HCT116 (cell line): ENCODE measurements around the gene NGEF. TPM values are rescaled to one million over a fixed set of nuclear protein-coding genes. Genes with fewer than 3 reads are reported as not detected.

Experiments
- ATAC-seq: fragments of 200-7000 bp; cut with Tn5 transposase; 2 replicates; pipeline ENCODE4 v1.9.1; 2020; ENCODE audit warnings: mild to moderate bottlenecking, moderate library complexity
- BruUV-seq: library from RNA; stranded (reverse); fragments of 400-500 nt; replicated peaks from 2 replicates; lab custom pipeline; 2021; lab: Mats Ljungman, UMichigan
- CTCF ChIA-PET: fragments of 300-600 bp; sonication (Branson Sonifier 250); formaldehyde crosslinking; loops from one replicate; lab custom pipeline; 2021; ENCODE audit warnings: antibody characterized with exemption; lab: Charles Lee
- POLR2A ChIA-PET: fragments of 300-600, 350-600 bp; sonication (Branson Sonifier 250); formaldehyde crosslinking; loops from one replicate; lab custom pipeline; 2021; ENCODE audit warnings: antibody characterized with exemption; lab: Charles Lee
- RAD21 ChIA-PET, 2 experiments: fragments of 300-600 bp; sonication (Branson Sonifier 250); formaldehyde crosslinking; loops; one replicate each; lab custom pipeline; 2023; ENCODE audit warnings: low total read pairs in 2 of 2; ENCODE audit not compliant: uncharacterized antibody in 2 of 2, unreplicated experiment in 2 of 2, low non-redundant PET in 1 of 2; lab: Charles Lee
- DNase-seq: peaks from one replicate; pipeline ENCODE4 v3.0.0-alpha.2; 2010; ENCODE audit warnings: low read depth, low spot score
- H2AFZ ChIP-seq: fragments of 200-600 bp; shearing (Covaris generic), sonication (generic); 2 replicates; pipeline ENCODE4 v1.6.1; 2017; ENCODE audit warnings: low read depth, mixed run types, mixed read lengths, antibody characterized with exemption, low read length; ENCODE audit not compliant: poor library complexity, severe bottlenecking
- H3K27ac ChIP-seq: 2 replicates; pipeline ENCODE4 v1.5.1; 2012; ENCODE audit warnings: low read depth, low read length
- H3K27me3 ChIP-seq: fragments of 200-600 bp; sonication (generic); 2 replicates; pipeline ENCODE4 v1.6.1; 2016; ENCODE audit warnings: mixed run types, low read length, mixed read lengths; ENCODE audit not compliant: insufficient read depth
- H3K36me3 ChIP-seq, 2 experiments: fragments of 200-500 bp in 1 of 2; fragments of 200-600 bp in 1 of 2; sonication (Bioruptor generic) in 1 of 2; sonication (generic) in 1 of 2; 2 replicates each; pipeline versions ENCODE4 v1.5.1 to v1.6.1; 2014 to 2016; ENCODE audit warnings: low read length in 2 of 2, inconsistent platforms in 1 of 2, mixed read lengths in 1 of 2, mixed run types in 1 of 2; ENCODE audit not compliant: insufficient read depth in 2 of 2, control insufficient read depth in 1 of 2
- H3K4me1 ChIP-seq, 2 experiments: fragments of 200-600 bp in 1 of 2; sonication (generic) in 1 of 2; 2 replicates each; pipeline versions ENCODE4 v1.5.1 to v1.6.1; 2012 to 2017; ENCODE audit warnings: low read length in 2 of 2, inconsistent platforms in 1 of 2, mild to moderate bottlenecking in 1 of 2, mixed read lengths in 1 of 2, mixed run types in 1 of 2, moderate library complexity in 1 of 2; ENCODE audit not compliant: insufficient read depth in 2 of 2, control insufficient read depth in 1 of 2
- H3K4me2 ChIP-seq: fragments of 200-600 bp; sonication (generic); 2 replicates; pipeline ENCODE4 v1.6.1; 2017; ENCODE audit warnings: mixed run types, low read length, mixed read lengths
- H3K4me3 ChIP-seq, 2 experiments: fragments of 200-600 bp in 1 of 2; sonication (generic) in 1 of 2; replicated peaks in 1 of 2; 2 replicates each; pipeline ENCODE4 v1.5.1; 2011 to 2016; ENCODE audit warnings: low read length in 2 of 2, control low read depth in 1 of 2, low read depth in 1 of 2, mild to moderate bottlenecking in 1 of 2, mixed read lengths in 1 of 2, mixed run types in 1 of 2
- H3K79me2 ChIP-seq: fragments of 200-600 bp; sonication (generic); 2 replicates; pipeline ENCODE4 v1.6.1; 2017; ENCODE audit warnings: mild to moderate bottlenecking, mixed run types, low read length, moderate library complexity, mixed read lengths; ENCODE audit not compliant: insufficient read depth
- H3K9ac ChIP-seq: fragments of 200-600 bp; sonication (generic); 2 replicates; pipeline ENCODE4 v1.6.1; 2016; ENCODE audit warnings: low read length, mixed read lengths
- H3K9me2 ChIP-seq: fragments of 200-600 bp; sonication (generic), shearing (Covaris generic); 2 replicates; pipeline ENCODE4 v1.6.1; 2017; ENCODE audit warnings: mixed run types, mild to moderate bottlenecking, moderate library complexity; ENCODE audit not compliant: insufficient read depth
- H3K9me3 ChIP-seq, 2 experiments: fragments of 200-500 bp in 1 of 2; fragments of 200-600 bp in 1 of 2; sonication (Bioruptor generic) in 1 of 2; sonication (generic) in 1 of 2; 2 replicates each; pipeline ENCODE4 v1.6.1; 2014 to 2017; ENCODE audit warnings: low read length in 2 of 2, mixed read lengths in 2 of 2, inconsistent platforms in 1 of 2, low read depth in 1 of 2, mild to moderate bottlenecking in 1 of 2, mixed run types in 1 of 2, moderate library complexity in 1 of 2; ENCODE audit not compliant: control insufficient read depth in 1 of 2, insufficient read depth in 1 of 2
- H4K20me1 ChIP-seq: fragments of 200-600 bp; sonication (generic), shearing (Covaris generic); 2 replicates; pipeline ENCODE4 v1.6.1; 2017; ENCODE audit warnings: mixed run types, mild to moderate bottlenecking, moderate library complexity; ENCODE audit not compliant: insufficient read depth
- ATF3 ChIP-seq: IDR thresholded peaks from 2 replicates; pipeline ENCODE4 v1.6.1; 2012
- CBX3 ChIP-seq: IDR thresholded peaks from 2 replicates; pipeline ENCODE4 v1.6.1; 2012; ENCODE audit warnings: low read depth
- CEBPB ChIP-seq: IDR thresholded peaks from 2 replicates; pipeline ENCODE4 v1.6.1; 2012; ENCODE audit warnings: low read depth
- ELF1 ChIP-seq: IDR thresholded peaks from 2 replicates; pipeline ENCODE4 v1.6.1; 2012; ENCODE audit warnings: low read depth, borderline replicate concordance
- FOSL1 ChIP-seq: IDR thresholded peaks from 2 replicates; pipeline ENCODE4 v1.6.1; 2012; ENCODE audit warnings: low read depth
- JUND ChIP-seq: IDR thresholded peaks from 2 replicates; pipeline ENCODE4 v1.6.1; 2012
- POLR2A ChIP-seq: IDR thresholded peaks from 2 replicates; pipeline ENCODE4 v1.7.0; 2011; ENCODE audit warnings: borderline replicate concordance; ENCODE audit not compliant: insufficient read depth, insufficient read length; ENCODE audit errors: extremely low read depth
- POLR2AphosphoS5 ChIP-seq: IDR thresholded peaks from 2 replicates; pipeline ENCODE4 v1.6.1; 2011; ENCODE audit warnings: mild to moderate bottlenecking, low read depth, low read length, moderate library complexity
- RAD21 ChIP-seq: IDR thresholded peaks from 2 replicates; pipeline ENCODE4 v1.6.1; 2012; ENCODE audit warnings: low read depth, mild to moderate bottlenecking
- SIN3A ChIP-seq: IDR thresholded peaks from 2 replicates; pipeline ENCODE4 v1.6.1; 2012; ENCODE audit warnings: low read depth
- SP1 ChIP-seq: IDR thresholded peaks from 2 replicates; pipeline ENCODE4 v1.6.1; 2012; ENCODE audit warnings: low read depth
- SRF ChIP-seq: IDR thresholded peaks from 2 replicates; pipeline ENCODE4 v1.6.1; 2012; ENCODE audit warnings: low read depth
- TCF7L2 ChIP-seq: IDR thresholded peaks from 2 replicates; pipeline ENCODE4 v1.7.0; 2011; ENCODE audit warnings: borderline replicate concordance, inconsistent platforms; ENCODE audit not compliant: insufficient read depth, insufficient read length; ENCODE audit errors: extremely low read depth
- YY1 ChIP-seq: IDR thresholded peaks from 2 replicates; pipeline ENCODE4 v1.6.1; 2011; ENCODE audit warnings: low read length, low read depth, moderate library complexity, mild to moderate bottlenecking; ENCODE audit not compliant: insufficient replicate concordance; ENCODE audit errors: extremely low read depth
- ZBTB33 ChIP-seq: IDR thresholded peaks from 2 replicates; pipeline ENCODE4 v1.6.1; 2011; ENCODE audit warnings: mild to moderate bottlenecking, low read length, moderate library complexity; ENCODE audit not compliant: insufficient replicate concordance; ENCODE audit errors: extremely low read depth
- ZNF274 ChIP-seq: fragments of 200-500 bp; sonication (Bioruptor generic); IDR thresholded peaks from 2 replicates; pipeline ENCODE4 v1.6.1; 2014; ENCODE audit warnings: mild to moderate bottlenecking, low read depth, low read length, inconsistent platforms
- intact Hi-C: fragments of 100-400 bp; cut with micrococcal nuclease; formaldehyde crosslinking; loops from 2 replicates; pipeline ENCODE4 v1.10.0; 2022
- total RNA-seq: library from RNA; stranded (reverse); gene quantifications from one replicate; pipeline ENCODE4 v1.2.1, GENCODE V29; 2021; ENCODE audit not compliant: unreplicated experiment
- TF ChIP-seq, protein P1 (sequence below): IDR thresholded peaks from 2 replicates; pipeline ENCODE4 v1.6.1; 2012; ENCODE audit warnings: low read depth

The NGEF gene
- total RNA-seq, 1 experiment from 2014 or later, result 12.6 TPM

- CTCF ChIA-PET, result interaction anchor here (1.7 kb wide), 1 partner anchor 22 kb away, joined by 4 read pairs; no protein-coding TSS in a partner anchor
- H3K4me3 ChIP-seq, result no peak overlapping the region
- no peak overlapping the region for H3K9ac ChIP-seq
- no peak overlapping the region for H2AFZ ChIP-seq
- H3K9me3 ChIP-seq, result no peaks in the 10 kb centered on the region
- no peaks in the 10 kb centered on the region for H3K27me3 ChIP-seq
- no peaks in the 10 kb centered on the region for H3K4me1 ChIP-seq
- BruUV-seq, result no TSS peak
- no peaks in the 10 kb centered on the region for H4K20me1 ChIP-seq
- POLR2A ChIA-PET, result no interaction called here
- H3K4me2 ChIP-seq, result no peak overlapping the region
- no peak for TF ChIP-seq JUND
- no peak for TF ChIP-seq POLR2A
- no peak for TF ChIP-seq RAD21
- TF ChIP-seq, protein P1, sequence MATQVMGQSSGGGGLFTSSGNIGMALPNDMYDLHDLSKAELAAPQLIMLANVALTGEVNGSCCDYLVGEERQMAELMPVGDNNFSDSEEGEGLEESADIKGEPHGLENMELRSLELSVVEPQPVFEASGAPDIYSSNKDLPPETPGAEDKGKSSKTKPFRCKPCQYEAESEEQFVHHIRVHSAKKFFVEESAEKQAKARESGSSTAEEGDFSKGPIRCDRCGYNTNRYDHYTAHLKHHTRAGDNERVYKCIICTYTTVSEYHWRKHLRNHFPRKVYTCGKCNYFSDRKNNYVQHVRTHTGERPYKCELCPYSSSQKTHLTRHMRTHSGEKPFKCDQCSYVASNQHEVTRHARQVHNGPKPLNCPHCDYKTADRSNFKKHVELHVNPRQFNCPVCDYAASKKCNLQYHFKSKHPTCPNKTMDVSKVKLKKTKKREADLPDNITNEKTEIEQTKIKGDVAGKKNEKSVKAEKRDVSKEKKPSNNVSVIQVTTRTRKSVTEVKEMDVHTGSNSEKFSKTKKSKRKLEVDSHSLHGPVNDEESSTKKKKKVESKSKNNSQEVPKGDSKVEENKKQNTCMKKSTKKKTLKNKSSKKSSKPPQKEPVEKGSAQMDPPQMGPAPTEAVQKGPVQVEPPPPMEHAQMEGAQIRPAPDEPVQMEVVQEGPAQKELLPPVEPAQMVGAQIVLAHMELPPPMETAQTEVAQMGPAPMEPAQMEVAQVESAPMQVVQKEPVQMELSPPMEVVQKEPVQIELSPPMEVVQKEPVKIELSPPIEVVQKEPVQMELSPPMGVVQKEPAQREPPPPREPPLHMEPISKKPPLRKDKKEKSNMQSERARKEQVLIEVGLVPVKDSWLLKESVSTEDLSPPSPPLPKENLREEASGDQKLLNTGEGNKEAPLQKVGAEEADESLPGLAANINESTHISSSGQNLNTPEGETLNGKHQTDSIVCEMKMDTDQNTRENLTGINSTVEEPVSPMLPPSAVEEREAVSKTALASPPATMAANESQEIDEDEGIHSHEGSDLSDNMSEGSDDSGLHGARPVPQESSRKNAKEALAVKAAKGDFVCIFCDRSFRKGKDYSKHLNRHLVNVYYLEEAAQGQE, result no peak
- no peak for TF ChIP-seq ZBTB33
- TF ChIP-seq CEBPB, result no peak
- TF ChIP-seq SP1, result no peak
- no peak for TF ChIP-seq FOSL1
- TF ChIP-seq SIN3A, result no peak
- TF ChIP-seq TCF7L2, result no peak
- no peak for TF ChIP-seq ATF3
- no peak for TF ChIP-seq ELF1
- TF ChIP-seq CBX3, result no peak
- TF ChIP-seq ZNF274, result no peak
- no peak for TF ChIP-seq YY1
- no peak for TF ChIP-seq POLR2AphosphoS5
- no peak for TF ChIP-seq SRF
- no peaks in the 10 kb centered on the region for H3K36me3 ChIP-seq
- intact Hi-C loops, result no loop called here
- no peak overlapping the region for H3K27ac ChIP-seq
- no peaks in the 10 kb centered on the region for H3K9me2 ChIP-seq
- RAD21 ChIA-PET, result no interaction called here
- H3K79me2 ChIP-seq, result no peaks in the 10 kb centered on the region
- no peak for ATAC-seq
- no peak for DNase-seq
These were observed 5.8 kb downstream of the NGEF start for GRCh38 chr2:233007270-233007669.
